K562 treated with DMSO at 1 percent for 4 hours (cell line): ENCODE measurements around the gene DEFB112. TPM values are rescaled to one million over a fixed set of nuclear protein-coding genes. Genes with fewer than 3 reads are reported as not detected.

Experiments used
- total RNA-seq: library from RNA; unstranded; fragments of 300-600 nt; gene quantifications from 2 replicates; pipeline ENCODE4 v1.2.3, GENCODE V29; 2022; ENCODE audit not compliant: insufficient read depth

Gene DEFB112
- not detected in 2 replicates for total RNA-seq

GRCh38 chr6:50049829-50050228 is at the start of gene DEFB112:
TSS of gene DEFB112 (minus strand) at chr6:50049929. CDS start at chr6:50049869, 60 bp downstream.

GRCh38 chr6:50021894-50022293 is 27.8 kb downstream of the DEFB112 start, which contains the start of gene DEFB110:
TSS of gene DEFB110 (minus strand) at chr6:50021994. CDS start at chr6:50021935, 59 bp downstream.

Other genes starting within 250 kb of the DEFB112 start
- gene CRISP1, start 183.4 kb downstream of the DEFB112 start, total RNA-seq: not detected in 2 replicates
- not detected in 2 replicates for gene DEFB114, start 85.8 kb downstream of the DEFB112 start, total RNA-seq
- gene DEFB113, start 80.3 kb downstream of the DEFB112 start, total RNA-seq: not detected in 2 replicates
- gene DEFB110, start 27.9 kb downstream of the DEFB112 start, total RNA-seq: not detected in 2 replicates